GM12878 (cell line): ENCODE data around the gene HPD. TPM values are rescaled to one million over a fixed set of nuclear protein-coding genes. Genes with fewer than 3 reads are reported as not detected.

Experiments
- BCL11A ChIP-seq: IDR thresholded peaks from 2 replicates; pipeline ENCODE4 v1.6.1; 2011; ENCODE audit warnings: low read depth, low read length
- CHD1 ChIP-seq: IDR thresholded peaks from 2 replicates; pipeline ENCODE4 v1.6.1; 2012; ENCODE audit warnings: low read depth, low read length, improper control_type of control experiment
- EGR1 ChIP-seq, 2 experiments: IDR thresholded peaks; 1 replicate in 1 of 2; 2 replicates in 1 of 2; pipeline ENCODE4 v1.6.1; 2011 to 2012; ENCODE audit warnings: low read depth in 2 of 2, low read length in 2 of 2, borderline replicate concordance in 1 of 2, mild to moderate bottlenecking in 1 of 2, moderate library complexity in 1 of 2
- HCFC1 ChIP-seq: fragments of 150-350 bp; IDR thresholded peaks from 2 replicates; pipeline ENCODE4 v1.6.1; 2014; ENCODE audit warnings: low read length
- IRF4 ChIP-seq: IDR thresholded peaks from 2 replicates; pipeline ENCODE4 v1.6.1; 2011; ENCODE audit warnings: low read depth, low read length
- MEF2A ChIP-seq: IDR thresholded peaks from 2 replicates; pipeline ENCODE4 v1.6.1; 2011; ENCODE audit warnings: low read depth, mild to moderate bottlenecking, low read length, moderate library complexity; ENCODE audit not compliant: insufficient read depth
- NKRF ChIP-seq: fragments of 450-650 bp; conservative IDR thresholded peaks from 2 replicates; pipeline ENCODE4 v1.6.1; 2017; ENCODE audit warnings: mild to moderate bottlenecking, moderate library complexity
- POLR2A ChIP-seq: IDR thresholded peaks from 2 replicates; pipeline ENCODE4 v1.6.1; 2011; ENCODE audit warnings: low read depth, mild to moderate bottlenecking, low read length
- RCOR1 ChIP-seq: conservative IDR thresholded peaks from 2 replicates; pipeline ENCODE4 v1.6.1; 2012; ENCODE audit warnings: low read depth, low read length, improper control_type of control experiment
- SKIL ChIP-seq: fragments of 450-650 bp; IDR thresholded peaks from 2 replicates; pipeline ENCODE4 v1.6.1; 2017; ENCODE audit warnings: mild to moderate bottlenecking, low read depth, inconsistent platforms; ENCODE audit not compliant: poor library complexity, severe bottlenecking
- TCF12 ChIP-seq: IDR thresholded peaks from 2 replicates; pipeline ENCODE4 v1.6.1; 2011; ENCODE audit warnings: low read depth, mild to moderate bottlenecking, low read length
- YY1 ChIP-seq: IDR thresholded peaks from 2 replicates; pipeline ENCODE4 v1.6.1; 2011; ENCODE audit warnings: low read depth, mild to moderate bottlenecking, low read length
- ZBTB4 ChIP-seq: fragments of 450-650 bp; formaldehyde crosslinking; IDR thresholded peaks from 2 replicates; pipeline ENCODE4 v1.4.0; 2022; ENCODE audit warnings: mild to moderate bottlenecking, moderate library complexity
- polyA plus RNA-seq, 11 experiments: library from polyadenylated mRNA; depleted of rRNA in 4 of 11; unstranded in 6 of 11; stranded (reverse) in 5 of 11; fragments of >200 nt; fragmentation: Nextera tagmentation in 4 of 11; fragmentation: Illumina TruSeq in 1 of 11; extraction: Ambion mirVana in 4 of 11; extraction: Trizol in 1 of 11; gene quantifications; 1 replicate in 1 of 11; 2 replicates in 10 of 11; pipeline versions ENCODE4 v1.2.1 to v1.2.3, GENCODE V29; 2011 to 2016; ENCODE audit warnings: inconsistent platforms in 2 of 11, missing spikeins in 2 of 11, low read depth in 1 of 11
- total RNA-seq, 4 experiments: library from RNA; depleted of rRNA in 3 of 4; stranded (reverse); fragments of >200 nt in 3 of 4; fragmentation: Illumina TruSeq in 1 of 4; extraction: Trizol in 1 of 4; gene quantifications; 2 replicates each; pipeline versions ENCODE4 v1.2.1 to v1.2.3, GENCODE V29; 2013 to 2021
- TF ChIP-seq, protein P1 (sequence below): fragments of 150-350 bp; IDR thresholded peaks from 2 replicates; pipeline ENCODE4 v1.6.1; 2014; ENCODE audit warnings: mild to moderate bottlenecking, low read depth, low read length
- TF ChIP-seq, protein P2 (sequence below): fragments of 450-650 bp; IDR thresholded peaks from 2 replicates; pipeline ENCODE4 v1.6.1; 2018; ENCODE audit warnings: mild to moderate bottlenecking, low read depth, moderate library complexity; ENCODE audit not compliant: partially characterized antibody

HPD gene
- total and polyA plus RNA-seq, 10 of the 15 experiments (the other 5 are each of a cell fraction or from before 2014, with no cell fraction given): 0.04 to 0.69 (median 0.28) TPM; not detected in 7

DNA sequence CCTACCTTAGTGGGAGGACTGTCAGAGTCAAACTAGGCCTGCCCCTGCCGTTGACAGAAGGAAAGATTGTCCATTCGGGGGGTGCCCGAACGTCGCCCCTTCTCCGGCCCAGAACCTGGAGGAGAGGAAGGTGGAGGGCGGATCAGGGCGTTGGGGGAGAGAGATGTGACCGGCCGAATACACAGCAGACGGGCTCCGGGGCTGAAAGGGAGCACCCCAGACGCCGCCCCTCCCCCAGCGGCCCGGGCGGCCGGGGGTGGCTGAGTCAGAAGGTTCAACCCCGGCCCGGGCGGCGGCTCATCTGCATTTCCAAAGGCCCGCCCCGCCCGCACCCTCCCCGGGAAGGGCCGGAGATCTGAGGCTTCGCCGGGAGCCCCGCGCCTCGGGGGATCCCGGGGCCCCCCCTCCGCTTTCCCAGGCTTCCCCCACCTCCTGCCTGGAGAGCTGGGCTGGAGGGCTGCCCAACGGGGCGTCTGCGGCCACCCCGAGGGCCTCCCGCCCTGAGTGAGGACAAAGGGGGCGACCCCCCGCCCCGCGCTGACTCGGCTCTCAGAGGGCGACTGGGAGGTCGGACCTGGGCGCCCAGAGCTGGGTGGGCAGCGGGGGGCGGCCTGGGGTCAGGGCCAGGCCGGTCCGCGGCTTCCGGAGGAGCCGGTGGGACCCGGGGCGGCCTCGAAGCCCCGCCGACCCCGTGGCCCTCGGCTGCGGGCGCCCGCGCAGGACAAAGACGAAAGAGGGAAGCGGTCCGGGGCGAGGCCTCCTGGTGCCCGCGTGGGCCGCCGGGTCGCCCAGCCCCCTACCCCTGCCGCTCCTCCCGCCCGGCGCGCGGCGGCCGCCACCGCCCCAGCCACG is 58.6 kb downstream of the HPD start (continued):
- TF ChIP-seq ZBTB4 (CRISPR knock-in tag) (no peak), POLR2A (peak; percentile 26), BCL11A (no peak), SKIL (peak; percentile 75), TCF12 (0 out of 2 replicates have a peak, but pooled peaks have one; percentile 23), EGR1 (IDR thresholded peaks at IDR 0.05; ENCODE audit: borderline replicate concordance in 1 of 2, low read depth in 2 of 2, low read length in 2 of 2) (peak in 1 of 2 experiments; percentile 91; a peak in 2 of 3 replicates), MEF2A (0 out of 2 replicates have a peak, but pooled peaks have one; percentile 37), YY1 (0 out of 2 replicates have a peak, but pooled peaks have one; percentile 25), HCFC1 (no peak), RCOR1 (no peak), IRF4 (no peak), CHD1 (no peak), NKRF (0 out of 2 replicates have a peak, but pooled peaks have one; percentile 22)
- TF ChIP-seq, protein P1, sequence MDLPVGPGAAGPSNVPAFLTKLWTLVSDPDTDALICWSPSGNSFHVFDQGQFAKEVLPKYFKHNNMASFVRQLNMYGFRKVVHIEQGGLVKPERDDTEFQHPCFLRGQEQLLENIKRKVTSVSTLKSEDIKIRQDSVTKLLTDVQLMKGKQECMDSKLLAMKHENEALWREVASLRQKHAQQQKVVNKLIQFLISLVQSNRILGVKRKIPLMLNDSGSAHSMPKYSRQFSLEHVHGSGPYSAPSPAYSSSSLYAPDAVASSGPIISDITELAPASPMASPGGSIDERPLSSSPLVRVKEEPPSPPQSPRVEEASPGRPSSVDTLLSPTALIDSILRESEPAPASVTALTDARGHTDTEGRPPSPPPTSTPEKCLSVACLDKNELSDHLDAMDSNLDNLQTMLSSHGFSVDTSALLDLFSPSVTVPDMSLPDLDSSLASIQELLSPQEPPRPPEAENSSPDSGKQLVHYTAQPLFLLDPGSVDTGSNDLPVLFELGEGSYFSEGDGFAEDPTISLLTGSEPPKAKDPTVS: no peak
- TF ChIP-seq, protein P2, sequence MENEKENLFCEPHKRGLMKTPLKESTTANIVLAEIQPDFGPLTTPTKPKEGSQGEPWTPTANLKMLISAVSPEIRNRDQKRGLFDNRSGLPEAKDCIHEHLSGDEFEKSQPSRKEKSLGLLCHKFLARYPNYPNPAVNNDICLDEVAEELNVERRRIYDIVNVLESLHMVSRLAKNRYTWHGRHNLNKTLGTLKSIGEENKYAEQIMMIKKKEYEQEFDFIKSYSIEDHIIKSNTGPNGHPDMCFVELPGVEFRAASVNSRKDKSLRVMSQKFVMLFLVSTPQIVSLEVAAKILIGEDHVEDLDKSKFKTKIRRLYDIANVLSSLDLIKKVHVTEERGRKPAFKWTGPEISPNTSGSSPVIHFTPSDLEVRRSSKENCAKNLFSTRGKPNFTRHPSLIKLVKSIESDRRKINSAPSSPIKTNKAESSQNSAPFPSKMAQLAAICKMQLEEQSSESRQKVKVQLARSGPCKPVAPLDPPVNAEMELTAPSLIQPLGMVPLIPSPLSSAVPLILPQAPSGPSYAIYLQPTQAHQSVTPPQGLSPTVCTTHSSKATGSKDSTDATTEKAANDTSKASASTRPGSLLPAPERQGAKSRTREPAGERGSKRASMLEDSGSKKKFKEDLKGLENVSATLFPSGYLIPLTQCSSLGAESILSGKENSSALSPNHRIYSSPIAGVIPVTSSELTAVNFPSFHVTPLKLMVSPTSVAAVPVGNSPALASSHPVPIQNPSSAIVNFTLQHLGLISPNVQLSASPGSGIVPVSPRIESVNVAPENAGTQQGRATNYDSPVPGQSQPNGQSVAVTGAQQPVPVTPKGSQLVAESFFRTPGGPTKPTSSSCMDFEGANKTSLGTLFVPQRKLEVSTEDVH: no peak
